ENCODE data around the gene ZC3H6. TPM values are rescaled to one million over a fixed set of nuclear protein-coding genes. Genes with fewer than 3 reads are reported as not detected.
"Not testable (repeated sequence)": the region's sequence is repeated elsewhere in the genome, so short reads cannot be mapped to it uniquely, and the experiment has no call there.

The ZC3H6 gene
- total RNA-seq, 1 experiment from 2014 or later: 5.3 TPM

GRCh38 chr2:112345030-112346027, 69.9 kb downstream of the ZC3H6 start:
- no peaks in the 10 kb centered on the region for H3K4me1 ChIP-seq (ENCODE audit: control insufficient read depth, insufficient read depth, low read length)
- ATAC-seq (peak; percentile 81), DNase-seq (ENCODE audit: low read depth, low spot score) (no peak)
- H3K27me3 ChIP-seq (ENCODE audit: control insufficient read depth, insufficient read depth, low read length): no peaks in the 10 kb centered on the region
- intact Hi-C loops (cut with micrococcal nuclease; ENCODE audit: unreplicated experiment) (no loop called here), in situ Hi-C loops (cut with HindIII; ENCODE audit: low pct_unique_long_range_greater_than_20kb, low sequenced_read_pairs) (no loop called here)
- no peak overlapping the region for H3K4me3 ChIP-seq (ENCODE audit: low read depth in 2 of 2, low read length in 2 of 2)
- POLR2A ChIA-PET: no interaction called here
- H3K36me3 ChIP-seq (ENCODE audit: control insufficient read depth, insufficient read depth, low read length): no peaks in the 10 kb centered on the region
- no TSS peak for BruUV-seq (replicated peaks)
- no peaks in the 10 kb centered on the region for H3K9me3 ChIP-seq (ENCODE audit: control insufficient read depth, insufficient read depth, low read depth, low read length)
- CTCF ChIA-PET: no interaction called here
- TF ChIP-seq POLR2AphosphoS5 (IDR thresholded peaks at IDR 0.05; ENCODE audit: low read depth, low read length) (no peak), SIN3A (IDR thresholded peaks at IDR 0.05; ENCODE audit: borderline replicate concordance, insufficient read depth, low read depth, low read length) (no peak), TCF7L2 (IDR thresholded peaks at IDR 0.05; ENCODE audit: low read depth, low read length) (no peak)
- TF ChIP-seq, protein P1, sequence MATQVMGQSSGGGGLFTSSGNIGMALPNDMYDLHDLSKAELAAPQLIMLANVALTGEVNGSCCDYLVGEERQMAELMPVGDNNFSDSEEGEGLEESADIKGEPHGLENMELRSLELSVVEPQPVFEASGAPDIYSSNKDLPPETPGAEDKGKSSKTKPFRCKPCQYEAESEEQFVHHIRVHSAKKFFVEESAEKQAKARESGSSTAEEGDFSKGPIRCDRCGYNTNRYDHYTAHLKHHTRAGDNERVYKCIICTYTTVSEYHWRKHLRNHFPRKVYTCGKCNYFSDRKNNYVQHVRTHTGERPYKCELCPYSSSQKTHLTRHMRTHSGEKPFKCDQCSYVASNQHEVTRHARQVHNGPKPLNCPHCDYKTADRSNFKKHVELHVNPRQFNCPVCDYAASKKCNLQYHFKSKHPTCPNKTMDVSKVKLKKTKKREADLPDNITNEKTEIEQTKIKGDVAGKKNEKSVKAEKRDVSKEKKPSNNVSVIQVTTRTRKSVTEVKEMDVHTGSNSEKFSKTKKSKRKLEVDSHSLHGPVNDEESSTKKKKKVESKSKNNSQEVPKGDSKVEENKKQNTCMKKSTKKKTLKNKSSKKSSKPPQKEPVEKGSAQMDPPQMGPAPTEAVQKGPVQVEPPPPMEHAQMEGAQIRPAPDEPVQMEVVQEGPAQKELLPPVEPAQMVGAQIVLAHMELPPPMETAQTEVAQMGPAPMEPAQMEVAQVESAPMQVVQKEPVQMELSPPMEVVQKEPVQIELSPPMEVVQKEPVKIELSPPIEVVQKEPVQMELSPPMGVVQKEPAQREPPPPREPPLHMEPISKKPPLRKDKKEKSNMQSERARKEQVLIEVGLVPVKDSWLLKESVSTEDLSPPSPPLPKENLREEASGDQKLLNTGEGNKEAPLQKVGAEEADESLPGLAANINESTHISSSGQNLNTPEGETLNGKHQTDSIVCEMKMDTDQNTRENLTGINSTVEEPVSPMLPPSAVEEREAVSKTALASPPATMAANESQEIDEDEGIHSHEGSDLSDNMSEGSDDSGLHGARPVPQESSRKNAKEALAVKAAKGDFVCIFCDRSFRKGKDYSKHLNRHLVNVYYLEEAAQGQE (IDR thresholded peaks at IDR 0.05; ENCODE audit: insufficient read depth in 1 of 2, low read depth in 2 of 2, low read length in 1 of 2): no peak
- TF ChIP-seq, protein P2, sequence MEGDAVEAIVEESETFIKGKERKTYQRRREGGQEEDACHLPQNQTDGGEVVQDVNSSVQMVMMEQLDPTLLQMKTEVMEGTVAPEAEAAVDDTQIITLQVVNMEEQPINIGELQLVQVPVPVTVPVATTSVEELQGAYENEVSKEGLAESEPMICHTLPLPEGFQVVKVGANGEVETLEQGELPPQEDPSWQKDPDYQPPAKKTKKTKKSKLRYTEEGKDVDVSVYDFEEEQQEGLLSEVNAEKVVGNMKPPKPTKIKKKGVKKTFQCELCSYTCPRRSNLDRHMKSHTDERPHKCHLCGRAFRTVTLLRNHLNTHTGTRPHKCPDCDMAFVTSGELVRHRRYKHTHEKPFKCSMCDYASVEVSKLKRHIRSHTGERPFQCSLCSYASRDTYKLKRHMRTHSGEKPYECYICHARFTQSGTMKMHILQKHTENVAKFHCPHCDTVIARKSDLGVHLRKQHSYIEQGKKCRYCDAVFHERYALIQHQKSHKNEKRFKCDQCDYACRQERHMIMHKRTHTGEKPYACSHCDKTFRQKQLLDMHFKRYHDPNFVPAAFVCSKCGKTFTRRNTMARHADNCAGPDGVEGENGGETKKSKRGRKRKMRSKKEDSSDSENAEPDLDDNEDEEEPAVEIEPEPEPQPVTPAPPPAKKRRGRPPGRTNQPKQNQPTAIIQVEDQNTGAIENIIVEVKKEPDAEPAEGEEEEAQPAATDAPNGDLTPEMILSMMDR (IDR thresholded peaks at IDR 0.05): peak; percentile 48
- no peak overlapping the region for H3K27ac ChIP-seq (ENCODE audit: low read length)

DNA sequence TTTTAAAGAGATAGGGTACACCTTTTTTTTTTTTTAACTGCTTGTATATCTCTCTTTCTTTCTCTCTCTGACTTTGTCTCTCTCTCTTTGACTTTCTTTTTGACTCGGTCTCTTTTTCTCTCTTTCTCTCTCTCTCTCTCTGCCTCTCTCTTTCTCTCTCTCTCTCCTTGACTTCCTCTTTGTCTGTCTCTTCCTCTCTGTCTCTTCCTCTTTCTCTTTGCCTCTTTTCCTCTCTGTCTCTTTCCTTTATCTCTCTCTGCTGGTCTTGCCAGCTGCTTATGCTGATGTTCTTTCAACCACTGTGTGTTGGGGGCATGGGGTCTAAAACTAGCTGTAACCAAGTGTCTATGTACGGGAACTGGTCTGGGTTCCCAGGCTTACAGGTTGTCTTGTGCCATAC, 76.9 kb downstream of the ZC3H6 start:
- BruUV-seq (replicated peaks); CTCF ChIA-PET; H3K4me1 ChIP-seq (ENCODE audit: control insufficient read depth, insufficient read depth, low read length); in situ Hi-C loops (cut with HindIII; ENCODE audit: low pct_unique_long_range_greater_than_20kb, low sequenced_read_pairs); H3K4me3 ChIP-seq (ENCODE audit: low read depth in 2 of 2, low read length in 2 of 2); H3K9me3 ChIP-seq (ENCODE audit: control insufficient read depth, insufficient read depth, low read depth, low read length); H3K27ac ChIP-seq (ENCODE audit: low read length); H3K36me3 ChIP-seq (ENCODE audit: control insufficient read depth, insufficient read depth, low read length); ATAC-seq; intact Hi-C loops (cut with micrococcal nuclease; ENCODE audit: unreplicated experiment); H3K27me3 ChIP-seq (ENCODE audit: control insufficient read depth, insufficient read depth, low read length); POLR2A ChIA-PET; DNase-seq (ENCODE audit: low read depth, low spot score): not testable (repeated sequence)

- H3K4me1 ChIP-seq (ENCODE audit: control insufficient read depth, insufficient read depth, low read length); H3K27me3 ChIP-seq (ENCODE audit: control insufficient read depth, insufficient read depth, low read length); in situ Hi-C loops (cut with HindIII; ENCODE audit: low pct_unique_long_range_greater_than_20kb, low sequenced_read_pairs); H3K4me3 ChIP-seq (ENCODE audit: low read depth in 2 of 2, low read length in 2 of 2); intact Hi-C loops (cut with micrococcal nuclease; ENCODE audit: unreplicated experiment); ATAC-seq; H3K27ac ChIP-seq (ENCODE audit: low read length); POLR2A ChIA-PET; H3K9me3 ChIP-seq (ENCODE audit: control insufficient read depth, insufficient read depth, low read depth, low read length); CTCF ChIA-PET; DNase-seq (ENCODE audit: low read depth, low spot score); H3K36me3 ChIP-seq (ENCODE audit: control insufficient read depth, insufficient read depth, low read length): not testable (repeated sequence)
- TSS peak; percentile 78 for BruUV-seq (replicated peaks)
These were observed 77.6 kb downstream of the ZC3H6 start for GRCh38 chr2:112352809-112353603.

- ATAC-seq; H3K4me1 ChIP-seq (ENCODE audit: control insufficient read depth, insufficient read depth, low read length); H3K36me3 ChIP-seq (ENCODE audit: control insufficient read depth, insufficient read depth, low read length); H3K9me3 ChIP-seq (ENCODE audit: control insufficient read depth, insufficient read depth, low read depth, low read length); H3K27me3 ChIP-seq (ENCODE audit: control insufficient read depth, insufficient read depth, low read length); in situ Hi-C loops (cut with HindIII; ENCODE audit: low pct_unique_long_range_greater_than_20kb, low sequenced_read_pairs); CTCF ChIA-PET; H3K4me3 ChIP-seq (ENCODE audit: low read depth in 2 of 2, low read length in 2 of 2); BruUV-seq (replicated peaks); DNase-seq (ENCODE audit: low read depth, low spot score); intact Hi-C loops (cut with micrococcal nuclease; ENCODE audit: unreplicated experiment); H3K27ac ChIP-seq (ENCODE audit: low read length); POLR2A ChIA-PET: not testable (repeated sequence)
These were observed 78.9 kb downstream of the ZC3H6 start for GRCh38 chr2:112354335-112354734.

- CTCF ChIA-PET; intact Hi-C loops (cut with micrococcal nuclease; ENCODE audit: unreplicated experiment); H3K27ac ChIP-seq (ENCODE audit: low read length); DNase-seq (ENCODE audit: low read depth, low spot score); POLR2A ChIA-PET; H3K4me3 ChIP-seq (ENCODE audit: low read depth in 2 of 2, low read length in 2 of 2); BruUV-seq (replicated peaks); H3K4me1 ChIP-seq (ENCODE audit: control insufficient read depth, insufficient read depth, low read length); H3K9me3 ChIP-seq (ENCODE audit: control insufficient read depth, insufficient read depth, low read depth, low read length); H3K27me3 ChIP-seq (ENCODE audit: control insufficient read depth, insufficient read depth, low read length); in situ Hi-C loops (cut with HindIII; ENCODE audit: low pct_unique_long_range_greater_than_20kb, low sequenced_read_pairs); ATAC-seq; H3K36me3 ChIP-seq (ENCODE audit: control insufficient read depth, insufficient read depth, low read length): not testable (repeated sequence)
These were observed 84.7 kb downstream of the ZC3H6 start for GRCh38 chr2:112360055-112360454.

Data from Panc1 (cell line).